ENCODE data around the gene GRK1.

GRK1 gene

GRCh38 chr13:113783200-113783881 is 116.3 kb downstream of the GRK1 start:
- no peak for DNase-seq

GRCh38 chr13:113783966-113784644 is 117.1 kb downstream of the GRK1 start:
- no peak for DNase-seq

- DNase-seq = no peak
Measured at GRCh38 chr13:113784645-113785024, 117.6 kb downstream of the GRK1 start.

- peak; percentile 42 for DNase-seq
Measured at GRCh38 chr13:113785051-113786010, 118.3 kb downstream of the GRK1 start.

- no peak for DNase-seq
Measured at GRCh38 chr13:113786262-113786841, 119.3 kb downstream of the GRK1 start.

Measured in fibroblast of skin of scalp (primary cell).